Measurements from ENCODE around the gene RNF121.

RNF121 gene

GRCh38 chr11:71994786-71995185, 65.9 kb downstream of the RNF121 start:
- Histone ChIP-seq H3K9me3 (ENCODE audit: insufficient read depth, low read depth, low read length) (no peaks in the 10 kb centered on the region), H3K4me1 (ENCODE audit: insufficient read depth, low read length) (no peaks in the 10 kb centered on the region), H3K27ac (ENCODE audit: low read length) (no peak overlapping the region), H3K36me3 (ENCODE audit: insufficient read depth, low read depth, low read length) (peaks cover 35% of the 10 kb centered on the region), H3K27me3 (ENCODE audit: insufficient read depth, low read length) (no peaks in the 10 kb centered on the region), H3K9ac (ENCODE audit: low read depth, low read length) (no peak overlapping the region), H3K4me3 (ENCODE audit: low read length) (no peak overlapping the region)

DNA sequence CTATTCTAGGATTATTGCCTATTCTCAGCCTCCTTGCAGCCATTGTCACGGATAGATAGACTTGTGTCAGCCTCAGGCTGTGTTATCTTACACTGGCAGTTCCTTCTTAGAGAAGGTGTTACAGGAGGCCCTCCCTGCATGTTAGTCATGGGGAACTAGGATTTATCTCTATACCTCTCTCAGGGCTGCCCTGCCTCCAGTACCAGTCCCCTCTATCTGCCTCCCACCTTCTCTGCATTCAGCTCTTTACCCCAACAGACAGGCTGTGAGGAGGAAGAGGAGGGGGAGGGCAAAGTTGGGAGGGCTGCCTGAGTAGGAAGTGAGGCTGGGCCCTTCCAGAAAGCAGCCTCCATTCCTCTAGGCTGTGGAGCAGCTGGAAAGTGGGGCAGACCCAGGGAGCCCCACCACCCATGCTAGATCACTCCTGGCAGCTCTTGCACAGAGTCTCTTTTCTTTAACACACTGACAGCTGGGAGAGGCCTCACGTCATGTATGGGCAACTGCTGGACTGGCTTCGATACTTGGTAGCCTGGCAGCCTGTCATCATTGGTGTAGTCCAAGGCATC, 67.0 kb downstream of the RNF121 start:
- H3K9me3 ChIP-seq (ENCODE audit: insufficient read depth, low read depth, low read length): no peaks in the 10 kb centered on the region
- H3K27me3 ChIP-seq (ENCODE audit: insufficient read depth, low read length): no peaks in the 10 kb centered on the region
- no peak overlapping the region for H3K4me3 ChIP-seq (ENCODE audit: low read length)
- H3K9ac ChIP-seq (ENCODE audit: low read depth, low read length): no peak overlapping the region
- H3K4me1 ChIP-seq (ENCODE audit: insufficient read depth, low read length): no peaks in the 10 kb centered on the region
- no peak overlapping the region for H3K27ac ChIP-seq (ENCODE audit: low read length)
- H3K36me3 ChIP-seq (ENCODE audit: insufficient read depth, low read depth, low read length): peaks cover 33% of the 10 kb centered on the region

- H3K9ac ChIP-seq (ENCODE audit: low read depth, low read length): no peak overlapping the region
- H3K27me3 ChIP-seq (ENCODE audit: insufficient read depth, low read length): no peaks in the 10 kb centered on the region
- H3K9me3 ChIP-seq (ENCODE audit: insufficient read depth, low read depth, low read length): no peaks in the 10 kb centered on the region
- H3K36me3 ChIP-seq (ENCODE audit: insufficient read depth, low read depth, low read length): peaks cover 32% of the 10 kb centered on the region
- H3K4me1 ChIP-seq (ENCODE audit: insufficient read depth, low read length): no peaks in the 10 kb centered on the region
- no peak overlapping the region for H3K27ac ChIP-seq (ENCODE audit: low read length)
- no peak overlapping the region for H3K4me3 ChIP-seq (ENCODE audit: low read length)
These were observed 67.7 kb downstream of the RNF121 start for GRCh38 chr11:71996517-71996916.

DNA sequence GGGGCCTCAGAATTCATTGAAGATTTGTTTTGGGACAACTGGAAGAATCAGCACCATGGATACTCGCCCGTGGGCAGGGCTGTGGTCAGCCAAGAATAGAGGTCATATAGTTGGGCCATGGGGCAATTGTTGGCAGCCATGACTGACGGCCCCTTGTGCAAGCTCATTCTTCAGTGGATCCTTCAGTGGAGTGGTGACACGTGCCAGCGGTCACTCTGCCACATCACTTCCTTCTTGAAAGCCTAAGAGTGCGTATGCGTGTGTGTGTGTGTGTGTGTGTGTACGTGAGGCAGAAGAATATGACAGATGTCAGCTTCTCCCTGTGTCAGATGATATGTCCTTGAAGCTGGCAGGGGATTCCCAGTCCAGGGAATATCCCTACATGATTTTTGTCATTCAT, 68.1 kb downstream of the RNF121 start:
- H3K9me3 ChIP-seq (ENCODE audit: insufficient read depth, low read depth, low read length): no peaks in the 10 kb centered on the region
- H3K4me1 ChIP-seq (ENCODE audit: insufficient read depth, low read length): no peaks in the 10 kb centered on the region
- H3K27ac ChIP-seq (ENCODE audit: low read length): no peak overlapping the region
- H3K4me3 ChIP-seq (ENCODE audit: low read length): no peak overlapping the region
- H3K9ac ChIP-seq (ENCODE audit: low read depth, low read length): no peak overlapping the region
- H3K36me3 ChIP-seq (ENCODE audit: insufficient read depth, low read depth, low read length): peaks cover 32% of the 10 kb centered on the region
- H3K27me3 ChIP-seq (ENCODE audit: insufficient read depth, low read length): no peaks in the 10 kb centered on the region

DNA sequence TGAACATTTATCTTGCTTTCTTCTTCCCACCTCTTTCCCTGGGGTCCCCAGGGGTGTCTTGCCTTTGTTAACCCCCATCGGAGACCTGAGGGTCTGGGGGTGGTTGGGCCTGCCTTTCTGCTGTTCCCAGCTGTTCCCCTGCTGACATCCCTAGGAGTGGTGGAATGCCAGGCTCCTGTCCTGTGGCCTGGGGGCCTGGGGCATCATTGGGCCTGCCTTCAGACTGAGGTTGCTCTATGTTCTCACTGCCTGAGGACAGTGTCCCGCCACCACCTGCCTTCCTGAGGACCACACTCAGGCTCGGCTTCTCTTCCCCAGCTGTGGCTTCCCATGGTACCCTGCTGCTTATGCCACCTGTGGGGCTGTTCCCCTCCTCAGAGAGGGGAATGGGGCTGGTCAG, 68.7 kb downstream of the RNF121 start:
- H3K27ac ChIP-seq (ENCODE audit: low read length): no peak overlapping the region
- H3K9me3 ChIP-seq (ENCODE audit: insufficient read depth, low read depth, low read length): no peaks in the 10 kb centered on the region
- H3K4me1 ChIP-seq (ENCODE audit: insufficient read depth, low read length): no peaks in the 10 kb centered on the region
- H3K27me3 ChIP-seq (ENCODE audit: insufficient read depth, low read length): no peaks in the 10 kb centered on the region
- H3K36me3 ChIP-seq (ENCODE audit: insufficient read depth, low read depth, low read length): peaks cover 33% of the 10 kb centered on the region
- H3K9ac ChIP-seq (ENCODE audit: low read depth, low read length): no peak overlapping the region
- no peak overlapping the region for H3K4me3 ChIP-seq (ENCODE audit: low read length)

GRCh38 chr11:71998061-71998460, 69.2 kb downstream of the RNF121 start:
- Histone ChIP-seq H3K4me1 (ENCODE audit: insufficient read depth, low read length) (no peaks in the 10 kb centered on the region), H3K36me3 (ENCODE audit: insufficient read depth, low read depth, low read length) (peaks cover 35% of the 10 kb centered on the region), H3K9ac (ENCODE audit: low read depth, low read length) (no peak overlapping the region), H3K27me3 (ENCODE audit: insufficient read depth, low read length) (no peaks in the 10 kb centered on the region), H3K4me3 (ENCODE audit: low read length) (no peak overlapping the region), H3K27ac (ENCODE audit: low read length) (no peak overlapping the region), H3K9me3 (ENCODE audit: insufficient read depth, low read depth, low read length) (no peaks in the 10 kb centered on the region)

DNA sequence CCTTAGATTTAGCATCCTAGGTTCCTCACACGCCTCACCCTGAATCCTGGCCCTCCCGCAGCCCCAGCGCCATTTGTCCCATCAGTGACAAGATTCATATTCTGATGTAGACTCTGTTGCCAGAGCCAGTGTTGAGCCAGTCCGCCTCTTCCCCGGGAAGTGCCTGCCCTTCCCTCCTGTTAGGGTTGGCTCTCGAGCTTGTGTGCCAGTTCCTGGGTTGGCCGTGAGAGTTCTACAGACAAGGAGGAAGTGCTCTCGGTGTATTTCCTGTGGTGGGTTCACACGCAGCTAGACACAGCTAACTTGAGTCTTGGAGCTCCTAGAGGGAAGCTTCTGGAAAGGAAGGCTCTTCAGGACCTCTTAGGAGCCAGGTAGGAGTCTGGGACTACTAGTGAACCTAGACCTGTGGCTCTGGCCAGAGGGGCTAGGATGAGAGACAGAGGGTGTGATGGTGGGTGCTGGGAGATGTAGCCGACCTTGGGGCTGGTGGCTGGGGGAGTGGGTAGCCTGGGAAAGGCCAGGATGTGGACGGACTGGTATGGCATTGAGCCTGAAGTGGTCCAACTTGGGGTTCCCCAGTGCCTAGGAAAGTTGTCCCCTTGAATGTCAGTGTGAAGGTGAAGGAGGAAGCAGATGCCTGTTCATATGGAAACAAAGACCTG, 69.9 kb downstream of the RNF121 start, which contains the start of gene IL18BP:
IL18BP (plus strand) TSS at position 261 of the 662 bp plus-strand sequence. CDS start 1,076 bp downstream, outside the sequence.
- Histone ChIP-seq H3K4me1 (ENCODE audit: insufficient read depth, low read length) (no peaks in the 10 kb centered on the region), H3K9me3 (ENCODE audit: insufficient read depth, low read depth, low read length) (no peaks in the 10 kb centered on the region), H3K9ac (ENCODE audit: low read depth, low read length) (no peak within 1 kb of the TSS), H3K4me3 (ENCODE audit: low read length) (no peak within 1 kb of the TSS), H3K27me3 (ENCODE audit: insufficient read depth, low read length) (no peaks in the 10 kb centered on the region), H3K36me3 (ENCODE audit: insufficient read depth, low read depth, low read length) (peaks cover 39% of the 10 kb centered on the region), H3K27ac (ENCODE audit: low read length) (no peak within 1 kb of the TSS)

- Histone ChIP-seq H3K9me3 (ENCODE audit: insufficient read depth, low read depth, low read length) (no peaks in the 10 kb centered on the region), H3K4me3 (ENCODE audit: low read length) (no peak overlapping the region), H3K36me3 (ENCODE audit: insufficient read depth, low read depth, low read length) (peaks cover 45% of the 10 kb centered on the region), H3K27ac (ENCODE audit: low read length) (no peak overlapping the region), H3K9ac (ENCODE audit: low read depth, low read length) (no peak overlapping the region), H3K4me1 (ENCODE audit: insufficient read depth, low read length) (no peaks in the 10 kb centered on the region), H3K27me3 (ENCODE audit: insufficient read depth, low read length) (no peaks in the 10 kb centered on the region)
These were observed 70.5 kb downstream of the RNF121 start for GRCh38 chr11:71999362-71999761.

- Histone ChIP-seq H3K4me1 (ENCODE audit: insufficient read depth, low read length) (no peaks in the 10 kb centered on the region), H3K36me3 (ENCODE audit: insufficient read depth, low read depth, low read length) (peaks cover 49% of the 10 kb centered on the region), H3K4me3 (ENCODE audit: low read length) (no peak overlapping the region), H3K9me3 (ENCODE audit: insufficient read depth, low read depth, low read length) (no peaks in the 10 kb centered on the region), H3K9ac (ENCODE audit: low read depth, low read length) (no peak overlapping the region), H3K27ac (ENCODE audit: low read length) (no peak overlapping the region), H3K27me3 (ENCODE audit: insufficient read depth, low read length) (no peaks in the 10 kb centered on the region)
These were observed 71.0 kb downstream of the RNF121 start for GRCh38 chr11:71999798-72000197.

- no peak overlapping the region for H3K4me3 ChIP-seq (ENCODE audit: low read length)
- no peak overlapping the region for H3K27ac ChIP-seq (ENCODE audit: low read length)
- no peak overlapping the region for H3K9ac ChIP-seq (ENCODE audit: low read depth, low read length)
- no peaks in the 10 kb centered on the region for H3K9me3 ChIP-seq (ENCODE audit: insufficient read depth, low read depth, low read length)
- H3K27me3 ChIP-seq (ENCODE audit: insufficient read depth, low read length): no peaks in the 10 kb centered on the region
- no peaks in the 10 kb centered on the region for H3K4me1 ChIP-seq (ENCODE audit: insufficient read depth, low read length)
- peaks cover 55% of the 10 kb centered on the region for H3K36me3 ChIP-seq (ENCODE audit: insufficient read depth, low read depth, low read length)
These were observed 71.5 kb downstream of the RNF121 start for GRCh38 chr11:72000202-72000867.

DNA sequence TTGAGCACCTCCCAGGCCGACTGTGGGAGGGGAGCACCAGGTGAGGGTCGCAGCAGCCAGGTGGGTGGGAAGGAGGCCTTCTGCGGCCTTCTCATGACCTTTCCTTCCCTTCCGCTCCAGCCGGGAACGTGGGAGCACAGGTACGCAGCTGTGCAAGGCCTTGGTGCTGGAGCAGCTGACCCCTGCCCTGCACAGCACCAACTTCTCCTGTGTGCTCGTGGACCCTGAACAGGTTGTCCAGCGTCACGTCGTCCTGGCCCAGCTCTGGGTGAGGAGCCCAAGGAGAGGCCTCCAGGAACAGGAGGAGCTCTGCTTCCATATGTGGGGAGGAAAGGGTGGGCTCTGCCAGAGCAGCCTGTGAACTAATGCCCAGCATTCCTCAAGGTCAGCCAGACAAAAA, 72.4 kb downstream of the RNF121 start:
- Histone ChIP-seq H3K9ac (ENCODE audit: low read depth, low read length) (no peak overlapping the region), H3K36me3 (ENCODE audit: insufficient read depth, low read depth, low read length) (peaks cover 64% of the 10 kb centered on the region), H3K27ac (ENCODE audit: low read length) (no peak overlapping the region), H3K4me3 (ENCODE audit: low read length) (no peak overlapping the region), H3K4me1 (ENCODE audit: insufficient read depth, low read length) (no peaks in the 10 kb centered on the region), H3K9me3 (ENCODE audit: insufficient read depth, low read depth, low read length) (no peaks in the 10 kb centered on the region), H3K27me3 (ENCODE audit: insufficient read depth, low read length) (no peaks in the 10 kb centered on the region)
